ENCODE data around the gene ADRB2.
A peak's percentile ranks its signal among the peaks of the same experiment; 100 is the strongest.
"Not testable (repeated sequence)": the region's sequence is repeated elsewhere in the genome, so short reads cannot be mapped to it uniquely, and the experiment has no call there.

Gene ADRB2

GRCh38 chr5:148856009-148856367, 29.6 kb downstream of the ADRB2 start:
- no peak for DNase-seq

- DNase-seq = no peak
Measured at GRCh38 chr5:148856424-148856823, 30.0 kb downstream of the ADRB2 start.

GRCh38 chr5:148857474-148857873, 31.1 kb downstream of the ADRB2 start:
- no peak for DNase-seq

- DNase-seq = no peak
Measured at GRCh38 chr5:148858106-148858505, 31.7 kb downstream of the ADRB2 start.

- no peak for DNase-seq
Measured at GRCh38 chr5:148858547-148858946, 32.1 kb downstream of the ADRB2 start.

GRCh38 chr5:148859703-148860102, 33.3 kb downstream of the ADRB2 start:
- no peak for DNase-seq

- no peak for DNase-seq
Measured at GRCh38 chr5:148860599-148860998, 34.2 kb downstream of the ADRB2 start.

GRCh38 chr5:148861088-148861487, 34.7 kb downstream of the ADRB2 start:
- DNase-seq = no peak

GRCh38 chr5:148861696-148862095, 35.3 kb downstream of the ADRB2 start:
- DNase-seq = no peak

GRCh38 chr5:148864113-148864841, 37.9 kb downstream of the ADRB2 start:
- no peak for DNase-seq

- no peak for DNase-seq
Measured at GRCh38 chr5:148866024-148866423, 39.6 kb downstream of the ADRB2 start.

- DNase-seq = no peak
Measured at GRCh38 chr5:148873120-148873519, 46.7 kb downstream of the ADRB2 start.

- peak; percentile 37 for DNase-seq
Measured at GRCh38 chr5:148873690-148874485, 47.5 kb downstream of the ADRB2 start.

- DNase-seq = peak; percentile 16
Measured at GRCh38 chr5:148875205-148875875, 48.9 kb downstream of the ADRB2 start.

GRCh38 chr5:148877436-148877835, 51.0 kb downstream of the ADRB2 start:
- not testable (repeated sequence) for DNase-seq

Data from NCI-H69 (cell line).